Central memory CD4-positive, alpha-beta T cell (primary cell): ENCODE results near the gene SETMAR.

ENCODE experiments used
- DNase-seq: peaks from one replicate; pipeline ENCODE4 v3.0.0; 2022

SETMAR gene

GRCh38 chr3:4355401-4356219 is 52.4 kb downstream of the SETMAR start:
- no peak for DNase-seq

GRCh38 chr3:4356220-4356540 is 53.0 kb downstream of the SETMAR start:
- DNase-seq = no peak

- DNase-seq = no peak
Observed at GRCh38 chr3:4356546-4357410, 53.6 kb downstream of the SETMAR start.

GRCh38 chr3:4358273-4358672 is 55.1 kb downstream of the SETMAR start:
- DNase-seq = no peak

GRCh38 chr3:4359805-4360502 is 56.8 kb downstream of the SETMAR start:
- DNase-seq = no peak

- DNase-seq = no peak
Observed at GRCh38 chr3:4360817-4361216, 57.6 kb downstream of the SETMAR start.

GRCh38 chr3:4362523-4362922 is 59.4 kb downstream of the SETMAR start:
- DNase-seq = no peak
